Neural progenitor cell (in vitro differentiated cells): ENCODE data around the gene ZNF625. TPM values are rescaled to one million over a fixed set of nuclear protein-coding genes. Genes with fewer than 3 reads are reported as not detected.
"Not testable (repeated sequence)": the region's sequence is repeated elsewhere in the genome, so short reads cannot be mapped to it uniquely, and the experiment has no call there.

ENCODE experiments used
- DNase-seq: peaks from one replicate; pipeline ENCODE4 v3.0.0-alpha.2; 2016; ENCODE audit warnings: low spot score
- H2AFZ ChIP-seq: fragments of 200-600 bp; sonication (generic); replicated peaks from 2 replicates; pipeline ENCODE4 v1.6.1; 2016; ENCODE audit warnings: antibody characterized with exemption
- H3F3A ChIP-seq: fragments of 200-600 bp; sonication (generic); 2 replicates; pipeline ENCODE4 v1.6.1; 2016; ENCODE audit warnings: antibody characterized with exemption, low read depth
- H3K27ac ChIP-seq: fragments of 200-600 bp; sonication (generic); 2 replicates; pipeline ENCODE4 v1.5.1; 2016; ENCODE audit warnings: mild to moderate bottlenecking
- H3K27me3 ChIP-seq: fragments of 200-600 bp; sonication (generic); 2 replicates; pipeline ENCODE4 v1.6.1; 2016; ENCODE audit warnings: mild to moderate bottlenecking, moderate library complexity
- H3K36me3 ChIP-seq: fragments of 200-600 bp; sonication (generic); 2 replicates; pipeline ENCODE4 v1.5.1; 2016
- H3K4me1 ChIP-seq: fragments of 200-600 bp; sonication (generic); 2 replicates; pipeline ENCODE4 v1.6.1; 2016; ENCODE audit warnings: mixed run types
- H3K4me2 ChIP-seq: fragments of 200-600 bp; sonication (generic); 2 replicates; pipeline ENCODE4 v1.6.1; 2016
- H3K4me3 ChIP-seq: fragments of 200-600 bp; sonication (generic); 2 replicates; pipeline ENCODE4 v1.5.1; 2016
- H3K79me2 ChIP-seq: fragments of 200-600 bp; sonication (generic); 2 replicates; pipeline ENCODE4 v1.6.1; 2016; ENCODE audit warnings: low read depth
- H3K9ac ChIP-seq: fragments of 200-600 bp; sonication (generic); 2 replicates; pipeline ENCODE4 v1.6.1; 2016
- H3K9me3 ChIP-seq: fragments of 200-600 bp; sonication (generic); 2 replicates; pipeline ENCODE4 v1.5.1; 2016; ENCODE audit warnings: low read depth
- H4K20me1 ChIP-seq: fragments of 200-600 bp; sonication (generic); 2 replicates; pipeline ENCODE4 v1.6.1; 2016; ENCODE audit warnings: low read depth
- H3K27ac Mint-ChIP-seq: 3 replicates; pipeline ENCODE4 v1.8.0; 2021; ENCODE audit warnings: mixed read lengths
- H3K27me3 Mint-ChIP-seq: 2 replicates; pipeline ENCODE4 v1.8.0; 2022; ENCODE audit warnings: low read depth, mild to moderate bottlenecking, inconsistent platforms, moderate library complexity, mixed read lengths; ENCODE audit not compliant: insufficient read depth
- H3K36me3 Mint-ChIP-seq: 3 replicates; pipeline ENCODE4 v1.8.0; 2021; ENCODE audit warnings: mixed read lengths
- H3K4me1 Mint-ChIP-seq: 3 replicates; pipeline ENCODE4 v1.8.0; 2021; ENCODE audit warnings: mixed read lengths
- H3K4me3 Mint-ChIP-seq: 3 replicates; pipeline ENCODE4 v1.8.0; 2021; ENCODE audit warnings: mild to moderate bottlenecking, moderate library complexity, mixed read lengths
- H3K9me3 Mint-ChIP-seq: 3 replicates; pipeline ENCODE4 v1.8.0; 2020; ENCODE audit warnings: mixed read lengths
- EZH2 ChIP-seq: fragments of 200-600 bp; sonication (generic); IDR thresholded peaks from 2 replicates; pipeline ENCODE4 v1.6.1; 2017; ENCODE audit warnings: antibody characterized with exemption, mild to moderate bottlenecking, moderate library complexity
- EZH2phosphoT487 ChIP-seq: fragments of 200-600 bp; sonication (generic); IDR thresholded peaks from 2 replicates; pipeline ENCODE4 v1.6.1; 2017; ENCODE audit warnings: antibody characterized with exemption
- total RNA-seq: library from RNA; depleted of rRNA; stranded (reverse); fragments of >200 nt; gene quantifications from 2 replicates; pipeline ENCODE4 v1.2.3, GENCODE V29; 2015; ENCODE audit warnings: low replicate concordance
- TF ChIP-seq, protein P1 (sequence below): fragments of 200-600 bp; sonication (generic); IDR thresholded peaks from 2 replicates; pipeline ENCODE4 v1.5.1; 2017; ENCODE audit warnings: antibody characterized with exemption, mild to moderate bottlenecking

ZNF625 gene
- total RNA-seq, 1 donor from 2014 or later: 39.8 TPM

DNA sequence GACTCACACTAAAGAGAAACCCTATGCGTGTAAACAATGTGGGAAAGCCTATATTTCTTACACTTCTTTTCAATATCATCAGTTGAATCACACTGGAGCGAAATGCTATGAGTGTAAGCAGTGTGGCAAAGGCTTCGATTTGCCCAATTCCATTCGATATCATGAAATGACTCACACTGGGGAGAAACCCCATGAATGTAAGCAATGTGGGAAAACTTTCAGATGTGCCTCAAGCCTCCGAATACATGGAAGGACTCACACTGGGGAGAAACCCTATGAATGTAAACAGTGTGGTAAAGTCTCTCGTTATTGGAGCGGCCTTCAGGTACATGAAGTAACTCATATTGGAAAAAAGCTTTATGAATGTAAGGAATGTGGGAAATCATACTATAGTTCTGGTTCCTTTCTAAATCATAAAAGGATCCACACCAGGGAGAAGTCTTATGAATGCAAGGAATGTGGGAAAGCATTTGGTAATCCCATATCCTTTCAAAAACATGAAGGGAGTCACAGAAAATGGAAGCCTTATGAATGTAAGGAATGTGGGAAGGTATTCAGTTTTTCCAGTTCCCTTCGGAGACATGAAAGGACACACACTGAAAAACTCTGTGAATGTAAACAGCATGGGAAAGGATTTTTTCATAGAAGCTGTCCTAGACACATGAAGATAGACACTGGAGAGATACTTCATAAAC, 44.4 kb downstream of the ZNF625 start:
- H3K36me3 ChIP-seq: peaks cover 52% of the 10 kb centered on the region
- no peaks in the 10 kb centered on the region for H4K20me1 ChIP-seq
- Mint-ChIP-seq H3K9me3 (peaks cover 63% of the 10 kb centered on the region), H3K27me3 (no peaks in the 10 kb centered on the region), H3K36me3 (peaks cover 46% of the 10 kb centered on the region), H3K4me3 (no peak overlapping the region), H3K27ac (no peak overlapping the region), H3K4me1 (no peaks in the 10 kb centered on the region)
- no peak overlapping the region for H2AFZ ChIP-seq
- no peak overlapping the region for H3K9ac ChIP-seq
- no peak overlapping the region for H3K4me2 ChIP-seq
- H3K27me3 ChIP-seq: peaks cover 5% of the 10 kb centered on the region
- no peak overlapping the region for H3K27ac ChIP-seq
- peaks cover 54% of the 10 kb centered on the region for H3K9me3 ChIP-seq
- no peak for TF ChIP-seq EZH2
- TF ChIP-seq, protein P1, sequence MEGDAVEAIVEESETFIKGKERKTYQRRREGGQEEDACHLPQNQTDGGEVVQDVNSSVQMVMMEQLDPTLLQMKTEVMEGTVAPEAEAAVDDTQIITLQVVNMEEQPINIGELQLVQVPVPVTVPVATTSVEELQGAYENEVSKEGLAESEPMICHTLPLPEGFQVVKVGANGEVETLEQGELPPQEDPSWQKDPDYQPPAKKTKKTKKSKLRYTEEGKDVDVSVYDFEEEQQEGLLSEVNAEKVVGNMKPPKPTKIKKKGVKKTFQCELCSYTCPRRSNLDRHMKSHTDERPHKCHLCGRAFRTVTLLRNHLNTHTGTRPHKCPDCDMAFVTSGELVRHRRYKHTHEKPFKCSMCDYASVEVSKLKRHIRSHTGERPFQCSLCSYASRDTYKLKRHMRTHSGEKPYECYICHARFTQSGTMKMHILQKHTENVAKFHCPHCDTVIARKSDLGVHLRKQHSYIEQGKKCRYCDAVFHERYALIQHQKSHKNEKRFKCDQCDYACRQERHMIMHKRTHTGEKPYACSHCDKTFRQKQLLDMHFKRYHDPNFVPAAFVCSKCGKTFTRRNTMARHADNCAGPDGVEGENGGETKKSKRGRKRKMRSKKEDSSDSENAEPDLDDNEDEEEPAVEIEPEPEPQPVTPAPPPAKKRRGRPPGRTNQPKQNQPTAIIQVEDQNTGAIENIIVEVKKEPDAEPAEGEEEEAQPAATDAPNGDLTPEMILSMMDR: no peak
- no peak for TF ChIP-seq EZH2phosphoT487
- no peak for DNase-seq
- peak overlapping the region; percentile 8 for H3K4me3 ChIP-seq
- H3F3A ChIP-seq: peaks cover 4% of the 10 kb centered on the region
- H3K79me2 ChIP-seq: peaks cover 10% of the 10 kb centered on the region
- H3K4me1 ChIP-seq: no peaks in the 10 kb centered on the region

DNA sequence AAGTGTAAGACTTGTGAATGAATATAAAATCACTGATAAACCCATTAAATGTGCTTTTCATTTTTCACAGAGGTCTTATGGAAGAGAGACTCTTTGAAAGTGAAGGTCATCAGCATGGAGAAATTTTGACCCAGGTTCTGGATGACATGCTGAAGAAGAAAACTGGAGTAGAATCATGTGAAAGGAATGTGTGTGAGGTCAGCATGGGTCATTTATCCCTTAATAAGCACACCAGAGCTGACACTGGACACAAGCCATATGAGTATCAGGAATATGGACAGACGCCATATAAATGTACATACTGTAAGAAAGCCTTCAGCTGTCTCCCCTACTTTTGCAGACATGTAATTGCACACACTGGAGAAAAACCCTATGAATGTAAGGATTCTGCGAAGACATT, 45.4 kb downstream of the ZNF625 start:
- peaks cover 5% of the 10 kb centered on the region for H3K27me3 ChIP-seq
- Mint-ChIP-seq H3K4me1 (no peaks in the 10 kb centered on the region), H3K9me3 (peaks cover 63% of the 10 kb centered on the region), H3K36me3 (peaks cover 48% of the 10 kb centered on the region), H3K27me3 (no peaks in the 10 kb centered on the region), H3K27ac (no peak overlapping the region), H3K4me3 (no peak overlapping the region)
- H4K20me1 ChIP-seq: no peaks in the 10 kb centered on the region
- peaks cover 10% of the 10 kb centered on the region for H3K79me2 ChIP-seq
- H3K4me2 ChIP-seq: no peak overlapping the region
- TF ChIP-seq EZH2phosphoT487: no peak
- no peak for TF ChIP-seq EZH2
- TF ChIP-seq, protein P1: no peak
- H3K9ac ChIP-seq: no peak overlapping the region
- H3K9me3 ChIP-seq: peaks cover 54% of the 10 kb centered on the region
- no peak overlapping the region for H3K27ac ChIP-seq
- peak overlapping the region; percentile 13 for H3K4me3 ChIP-seq
- no peaks in the 10 kb centered on the region for H3K4me1 ChIP-seq
- H3K36me3 ChIP-seq: peaks cover 52% of the 10 kb centered on the region
- H3F3A ChIP-seq: peaks cover 4% of the 10 kb centered on the region
- H2AFZ ChIP-seq: no peak overlapping the region
- no peak for DNase-seq

DNA sequence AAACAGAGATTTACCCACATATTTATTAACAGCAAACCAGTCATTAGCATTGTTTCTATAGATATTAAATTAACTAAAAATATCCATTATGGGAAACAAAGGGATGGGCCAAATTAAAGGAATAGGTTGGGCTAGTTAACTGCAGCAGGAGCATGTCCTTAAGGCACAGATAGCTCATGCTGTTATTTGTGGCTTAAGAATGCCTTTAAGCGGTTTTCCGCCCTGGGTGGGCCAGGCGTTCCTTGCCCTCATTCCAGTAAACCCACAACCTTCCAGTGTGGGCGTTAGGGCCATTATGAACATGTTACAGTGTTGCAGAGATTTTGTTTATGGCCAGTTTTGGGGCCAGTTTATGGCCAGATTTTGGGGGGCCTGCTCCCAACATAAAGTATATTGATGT, 52.6 kb downstream of the ZNF625 start:
- not testable (repeated sequence) for DNase-seq, H3K9ac ChIP-seq, H4K20me1 ChIP-seq, H3K4me1 Mint-ChIP-seq, H3K4me3 Mint-ChIP-seq, H3K27me3 Mint-ChIP-seq, H3K4me1 ChIP-seq, H3F3A ChIP-seq, H2AFZ ChIP-seq, H3K27ac ChIP-seq, H3K4me3 ChIP-seq, H3K4me2 ChIP-seq, H3K27me3 ChIP-seq, H3K36me3 ChIP-seq, H3K27ac Mint-ChIP-seq
- Mint-ChIP-seq H3K9me3 (peaks cover 48% of the 10 kb centered on the region), H3K36me3 (peaks cover 20% of the 10 kb centered on the region)
- Histone ChIP-seq H3K79me2 (peaks cover 54% of the 10 kb centered on the region), H3K9me3 (peaks cover 13% of the 10 kb centered on the region)

DNA sequence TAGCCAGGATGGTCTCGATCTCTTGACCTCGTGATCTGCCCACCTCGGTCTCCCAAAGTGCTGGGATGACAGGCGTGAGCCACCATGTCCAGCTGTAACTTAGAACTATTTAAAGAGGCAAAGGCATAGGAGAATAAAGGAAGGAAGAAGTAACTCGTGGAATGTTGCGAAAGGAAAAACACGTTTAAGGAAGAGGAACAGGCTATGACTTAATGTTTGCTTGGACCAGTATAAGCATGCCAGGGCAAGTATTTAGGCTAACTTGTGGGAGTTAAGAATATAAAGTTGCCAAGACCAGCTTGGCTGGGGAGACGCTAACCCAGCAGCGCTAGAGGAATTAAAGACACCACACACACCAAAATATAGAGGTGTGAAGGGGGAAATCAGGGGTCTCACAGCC, 58.5 kb downstream of the ZNF625 start:
- H3K9ac ChIP-seq: no peak overlapping the region
- no peak overlapping the region for H2AFZ ChIP-seq
- H3K27me3 ChIP-seq: no peaks in the 10 kb centered on the region
- Mint-ChIP-seq H3K27me3 (no peaks in the 10 kb centered on the region), H3K36me3 (peaks cover 36% of the 10 kb centered on the region), H3K27ac (no peak overlapping the region), H3K4me1 (no peaks in the 10 kb centered on the region), H3K4me3 (no peak overlapping the region), H3K9me3 (peaks cover 64% of the 10 kb centered on the region)
- no peak overlapping the region for H3K27ac ChIP-seq
- H3K4me1 ChIP-seq: no peaks in the 10 kb centered on the region
- H3K36me3 ChIP-seq: peaks cover 42% of the 10 kb centered on the region
- TF ChIP-seq EZH2: no peak
- TF ChIP-seq, protein P1: no peak
- TF ChIP-seq EZH2phosphoT487: no peak
- no peaks in the 10 kb centered on the region for H4K20me1 ChIP-seq
- H3K9me3 ChIP-seq: peaks cover 24% of the 10 kb centered on the region
- H3F3A ChIP-seq: no peaks in the 10 kb centered on the region
- H3K79me2 ChIP-seq: peaks cover 97% of the 10 kb centered on the region
- H3K4me2 ChIP-seq: no peak overlapping the region
- H3K4me3 ChIP-seq: no peak overlapping the region
- no peak for DNase-seq
